Panc1 (cell line): Measurements from ENCODE around the gene SULT1A4.
"Not testable (repeated sequence)": the region's sequence is repeated elsewhere in the genome, so short reads cannot be mapped to it uniquely, and the experiment has no call there.

ENCODE experiments used
- CTCF ChIP-seq: fragments of 450-650 bp; IDR thresholded peaks from 2 replicates; pipeline ENCODE4 v1.5.1; 2017; ENCODE audit warnings: mild to moderate bottlenecking
- POLR2AphosphoS5 ChIP-seq: IDR thresholded peaks from 2 replicates; pipeline ENCODE4 v1.6.1; 2012; ENCODE audit warnings: mild to moderate bottlenecking, low read depth, low read length, moderate library complexity
- REST ChIP-seq, 2 experiments: IDR thresholded peaks; 2 replicates each; pipeline ENCODE4 v1.6.1; 2011 to 2012; ENCODE audit warnings: low read depth in 2 of 2, control low read depth in 1 of 2, low read length in 1 of 2, mild to moderate bottlenecking in 1 of 2, moderate library complexity in 1 of 2; ENCODE audit not compliant: insufficient read depth in 1 of 2
- SIN3A ChIP-seq: IDR thresholded peaks from 2 replicates; pipeline ENCODE4 v1.6.1; 2012; ENCODE audit warnings: low read depth, mild to moderate bottlenecking, low read length, moderate library complexity, borderline replicate concordance; ENCODE audit not compliant: insufficient read depth
- TCF7L2 ChIP-seq: IDR thresholded peaks from 2 replicates; pipeline ENCODE4 v1.6.1; 2011; ENCODE audit warnings: mild to moderate bottlenecking, low read depth, low read length, inconsistent platforms

GRCh38 chr16:29454828-29455227, 4.9 kb upstream of the SULT1A4 start:
- TF ChIP-seq REST (IDR thresholded peaks at IDR 0.05; ENCODE audit: insufficient read depth in 1 of 2, low read depth in 2 of 2, low read length in 1 of 2); CTCF; SIN3A; POLR2AphosphoS5; TCF7L2: not testable (repeated sequence)
